Common myeloid progenitor, CD34-positive (primary cell): ENCODE measurements around the gene CUX1.

Experiments
- CTCF ChIA-PET: fragments of 350-600 bp; sonication (Branson Sonifier 250); formaldehyde crosslinking; loops from one replicate; lab custom pipeline; 2021; ENCODE audit warnings: antibody characterized with exemption; lab: Charles Lee
- POLR2A ChIA-PET: fragments of 350-600 bp; sonication (Branson Sonifier 250); formaldehyde crosslinking; loops from one replicate; lab custom pipeline; 2021; ENCODE audit warnings: antibody characterized with exemption; lab: Charles Lee
- DNase-seq, 3 donors: peaks; one replicate each; pipeline versions ENCODE4 v3.0.0 to v3.0.0-alpha.2; 2013
- H3K27ac ChIP-seq, 2 experiments: 1 replicate in 1 of 2; 2 replicates in 1 of 2; pipeline ENCODE4 v1.7.0; 2013; ENCODE audit warnings: inconsistent platforms in 2 of 2, low read length in 2 of 2, mild to moderate bottlenecking in 2 of 2, low read depth in 1 of 2, moderate library complexity in 1 of 2; ENCODE audit not compliant: severe bottlenecking in 2 of 2, insufficient read depth in 1 of 2, poor library complexity in 1 of 2
- H3K27me3 ChIP-seq, 5 experiments: replicated peaks in 2 of 5; 1 replicate in 3 of 5; 2 replicates in 2 of 5; pipeline versions ENCODE4 v1.6.1 to v1.7.0; 2013; ENCODE audit warnings: low read length in 4 of 5, mild to moderate bottlenecking in 2 of 5, moderate library complexity in 2 of 5, inconsistent platforms in 1 of 5; ENCODE audit not compliant: insufficient read depth in 5 of 5, control insufficient read depth in 4 of 5
- H3K36me3 ChIP-seq, 4 experiments: 1 replicate in 2 of 4; 2 replicates in 2 of 4; pipeline versions ENCODE4 v1.6.1 to v1.7.0; 2013; ENCODE audit warnings: low read length in 3 of 4, control low read depth in 1 of 4, mild to moderate bottlenecking in 1 of 4; ENCODE audit not compliant: control insufficient read depth in 4 of 4, insufficient read depth in 4 of 4
- H3K4me1 ChIP-seq, 4 experiments: 1 replicate in 3 of 4; 2 replicates in 1 of 4; pipeline versions ENCODE4 v1.6.1 to v1.7.1; 2013; ENCODE audit warnings: low read length in 3 of 4, mild to moderate bottlenecking in 3 of 4, control low read depth in 1 of 4, inconsistent platforms in 1 of 4, moderate library complexity in 1 of 4; ENCODE audit not compliant: control insufficient read depth in 4 of 4, insufficient read depth in 4 of 4; ENCODE audit errors: control extremely low read depth in 1 of 4
- H3K4me3 ChIP-seq, 7 experiments: 1 replicate in 4 of 7; 2 replicates in 3 of 7; pipeline versions ENCODE4 v1.5.1 to v1.7.0; 2013; ENCODE audit warnings: mild to moderate bottlenecking in 7 of 7, low read length in 6 of 7, moderate library complexity in 6 of 7, inconsistent platforms in 2 of 7, low read depth in 2 of 7, control low read depth in 1 of 7; ENCODE audit not compliant: insufficient read depth in 4 of 7, control insufficient read depth in 1 of 7; ENCODE audit errors: extremely low read depth in 1 of 7
- H3K9me3 ChIP-seq, 5 experiments: 1 replicate in 4 of 5; 2 replicates in 1 of 5; pipeline versions ENCODE4 v1.6.1 to v1.7.1; 2013; ENCODE audit warnings: low read length in 4 of 5, mild to moderate bottlenecking in 2 of 5, inconsistent platforms in 1 of 5, low read depth in 1 of 5, moderate library complexity in 1 of 5; ENCODE audit not compliant: control insufficient read depth in 4 of 5, insufficient read depth in 2 of 5; ENCODE audit errors: control extremely low read depth in 1 of 5
- WGBS: methylation state at CpG from one replicate; pipeline ENCODE4 v1.1.5; 2013; ENCODE audit not compliant: insufficient coverage; 5-methylcytosine and 5-hydroxymethylcytosine counted together

The CUX1 gene

GRCh38 chr7:102081244-102081627 lies 263.8 kb downstream of the CUX1 start:
- Histone ChIP-seq H3K9me3 (peaks cover 0 to 10% (median 3%) of the 10 kb centered on the region in 5 experiments), H3K4me3 (peak overlapping the region in 1 of 7 experiments; percentile 22), H3K27ac (peak overlapping the region; percentile 46 to 80), H3K27me3 (no peaks in the 10 kb centered on the region), H3K4me1 (peaks cover 0 to 32% (median 19%) of the 10 kb centered on the region in 4 experiments), H3K36me3 (peaks cover 0 to 23% (median 6%) of the 10 kb centered on the region in 4 experiments)
- DNase-seq = peak in 2 of 3 donors; percentile 28 to 62
- 74% methylated on average over 9 of the region's 9 CpGs for WGBS
- ChIA-PET CTCF (no interaction called here), POLR2A (no interaction called here)

DNA sequence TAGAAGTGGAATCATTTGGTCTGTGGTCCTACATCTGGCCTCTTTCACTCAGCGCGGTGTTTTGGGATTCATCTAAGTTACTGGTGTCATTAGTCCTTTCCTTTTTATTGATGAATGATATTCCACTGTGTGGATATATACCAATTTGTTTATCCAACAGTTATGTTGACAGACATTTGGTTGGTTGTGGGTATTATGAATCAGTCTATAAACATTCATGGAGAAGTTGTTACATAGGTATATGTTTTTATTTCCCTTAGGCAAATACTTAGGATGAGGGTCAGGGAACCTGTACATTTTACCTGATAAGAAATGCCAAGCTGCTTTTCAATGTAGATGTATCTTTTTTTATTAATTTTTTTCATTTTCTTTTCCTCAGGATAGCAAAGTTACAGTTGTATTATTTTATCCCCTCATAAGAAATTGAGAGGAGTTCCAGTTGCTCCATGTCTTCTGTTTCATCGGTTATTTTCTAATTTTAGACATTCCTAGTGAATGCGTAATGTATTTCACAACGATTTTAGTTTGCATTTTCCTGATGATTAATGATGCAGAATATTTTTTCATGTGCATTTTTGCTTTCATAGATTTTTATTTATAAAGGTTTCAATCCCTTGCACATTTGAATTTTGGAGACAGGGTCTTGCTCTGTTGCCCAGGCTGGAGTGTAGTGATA lies 265.4 kb downstream of the CUX1 start:
- Histone ChIP-seq H3K36me3 (peaks cover 0 to 23% (median 6%) of the 10 kb centered on the region in 4 experiments), H3K27me3 (no peaks in the 10 kb centered on the region), H3K9me3 (peaks cover 0 to 11% (median 4%) of the 10 kb centered on the region in 5 experiments), H3K27ac (no peak overlapping the region), H3K4me3 (no peak overlapping the region), H3K4me1 (peaks cover 0 to 23% (median 11%) of the 10 kb centered on the region in 4 experiments)
- WGBS = 100% methylated on average over 1 of the region's 5 CpGs
- no peak for DNase-seq
- CTCF ChIA-PET = no interaction called here
- POLR2A ChIA-PET = no interaction called here

DNA sequence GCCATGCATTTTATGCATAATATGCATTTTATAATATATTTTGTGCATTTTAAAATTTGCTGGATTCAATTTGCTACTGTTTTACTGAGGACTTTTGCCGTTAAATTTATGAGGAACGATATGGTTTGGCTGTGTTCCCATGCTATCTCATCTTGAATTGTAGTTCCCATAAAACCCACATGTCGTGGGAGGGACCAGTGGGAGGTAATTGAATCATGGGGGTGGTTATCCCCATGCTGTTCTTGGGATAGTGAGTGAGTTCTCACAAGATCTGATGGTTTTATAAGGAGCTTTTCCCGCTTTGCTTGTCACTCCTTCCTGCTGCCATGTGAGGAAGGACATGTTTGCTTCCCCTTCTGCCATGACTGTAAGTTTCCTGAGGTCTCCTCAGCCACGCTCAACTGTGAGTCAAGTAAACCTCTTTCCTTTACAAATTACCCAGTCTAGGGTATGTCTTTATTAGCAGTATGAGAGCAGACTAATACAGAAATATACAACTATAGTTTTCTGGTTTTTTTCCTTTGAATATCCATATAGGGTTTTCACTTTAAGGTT lies 267.9 kb downstream of the CUX1 start:
- no peaks in the 10 kb centered on the region for H3K27me3 ChIP-seq
- H3K4me1 ChIP-seq = peaks cover 0 to 11% (median 2%) of the 10 kb centered on the region in 4 experiments
- ChIA-PET CTCF (no interaction called here), POLR2A (no interaction called here)
- H3K9me3 ChIP-seq = peaks cover 3 to 26% (median 11%) of the 10 kb centered on the region in 5 experiments
- DNase-seq = peak in 2 of 3 donors; percentile 59 to 63
- H3K27ac ChIP-seq = no peak overlapping the region
- H3K4me3 ChIP-seq = no peak overlapping the region
- peaks cover 5 to 24% (median 13%) of the 10 kb centered on the region in 4 experiments for H3K36me3 ChIP-seq
- 57% methylated on average over 3 of the region's 5 CpGs for WGBS

DNA sequence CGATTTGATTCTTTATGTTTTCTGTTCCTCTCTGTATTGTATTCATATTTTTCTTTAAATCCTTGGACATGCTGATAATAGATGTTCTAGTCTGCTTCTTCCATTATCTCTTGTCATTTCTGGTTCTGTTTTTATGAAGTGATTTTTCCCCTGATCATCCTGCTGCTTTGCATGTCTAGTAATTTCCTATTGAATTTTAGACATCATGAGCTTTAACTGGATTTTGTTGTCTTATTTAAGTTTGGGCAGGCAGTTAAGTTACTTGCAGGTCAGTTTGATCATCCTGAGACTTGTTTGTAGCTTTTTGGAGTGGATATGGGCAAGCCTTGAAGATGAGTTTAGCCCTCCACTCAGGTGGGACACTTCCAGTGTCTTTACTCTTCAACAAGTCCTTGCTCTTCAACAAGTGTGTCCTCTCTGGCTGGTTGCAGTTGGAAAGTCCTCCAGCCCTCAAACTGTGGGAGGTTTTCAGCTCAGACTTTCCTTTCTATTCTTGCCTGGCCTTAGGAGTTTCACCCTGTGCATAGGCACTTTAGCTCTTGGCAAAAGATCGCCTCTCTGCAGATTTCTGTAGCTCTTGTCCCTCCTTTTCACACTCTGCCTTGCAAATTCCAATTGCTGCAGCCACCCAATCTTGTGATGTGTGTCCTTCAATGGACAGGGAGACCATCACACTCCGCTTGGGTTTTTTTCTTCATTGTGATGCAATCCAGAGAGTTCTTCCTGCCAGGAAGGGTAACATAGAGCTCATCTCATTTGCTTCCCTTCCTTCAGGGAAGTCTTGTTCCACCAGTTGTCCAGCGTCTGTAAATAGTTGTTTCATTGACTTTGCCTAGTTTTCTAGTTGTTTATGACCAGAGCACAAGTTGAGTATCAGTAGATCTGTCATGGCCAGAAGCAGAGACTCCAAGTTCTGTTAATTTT lies 272.0 kb downstream of the CUX1 start:
- peak in 1 of 3 donors; percentile 13 for DNase-seq
- Histone ChIP-seq H3K4me3 (no peak overlapping the region), H3K27ac (no peak overlapping the region), H3K9me3 (peaks cover 3 to 26% (median 11%) of the 10 kb centered on the region in 5 experiments), H3K27me3 (no peaks in the 10 kb centered on the region), H3K4me1 (no peaks in the 10 kb centered on the region), H3K36me3 (peaks cover 5 to 12% (median 10%) of the 10 kb centered on the region in 4 experiments)
- 96% methylated on average over 3 of the region's 4 CpGs for whole genome bisulfite sequencing
- POLR2A ChIA-PET = no interaction called here
- CTCF ChIA-PET = interaction anchor here (0.8 kb wide), 1 partner anchor 17 kb away, joined by 3 read pairs; no protein-coding TSS in a partner anchor

DNA sequence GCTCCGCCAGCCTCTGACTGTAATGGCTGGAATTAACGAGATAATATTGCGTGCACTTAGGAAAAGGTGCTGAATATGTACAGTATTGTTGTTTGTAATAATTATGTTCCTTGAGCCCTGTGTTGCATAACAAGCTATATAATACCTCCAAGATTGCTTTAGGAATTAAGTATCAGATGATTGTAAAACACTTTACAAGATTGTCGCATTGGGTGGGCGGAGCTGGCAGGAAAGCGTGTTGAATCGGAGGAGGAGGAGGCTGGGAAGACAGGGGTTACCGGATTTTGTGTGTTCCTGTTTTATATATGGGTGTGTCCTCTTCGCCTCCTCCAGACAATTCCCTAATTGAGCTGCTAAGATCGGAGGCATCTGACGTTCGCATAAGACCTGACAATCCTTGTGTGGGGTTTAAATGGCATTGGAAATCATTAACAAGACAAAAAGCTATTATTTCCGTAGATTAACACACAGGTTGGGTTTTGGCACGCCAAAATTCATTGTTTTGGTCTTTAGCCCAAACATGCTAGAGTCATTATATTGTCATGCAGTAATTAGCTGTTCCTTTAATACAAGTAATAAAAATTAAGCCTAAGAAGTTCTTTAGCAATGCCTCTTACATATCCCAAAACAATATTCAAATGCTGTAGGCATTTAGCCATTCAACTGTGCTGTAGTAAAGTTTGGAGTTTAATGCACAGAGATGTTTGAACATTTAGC lies 276.3 kb downstream of the CUX1 start:
- 88% methylated on average over 4 of the region's 14 CpGs for WGBS
- ChIA-PET CTCF (no interaction called here), POLR2A (no interaction called here)
- no peak for DNase-seq
- peaks cover 3 to 9% (median 7%) of the 10 kb centered on the region in 5 experiments for H3K9me3 ChIP-seq
- H3K27ac ChIP-seq = no peak overlapping the region
- H3K27me3 ChIP-seq = no peaks in the 10 kb centered on the region
- H3K36me3 ChIP-seq = peaks cover 10 to 23% (median 19%) of the 10 kb centered on the region in 4 experiments
- no peaks in the 10 kb centered on the region for H3K4me1 ChIP-seq
- H3K4me3 ChIP-seq = no peak overlapping the region

- ChIA-PET POLR2A (no interaction called here), CTCF (no interaction called here)
- Histone ChIP-seq H3K4me1 (no peaks in the 10 kb centered on the region), H3K36me3 (peaks cover 12 to 27% (median 24%) of the 10 kb centered on the region in 4 experiments), H3K4me3 (no peak overlapping the region), H3K27me3 (no peaks in the 10 kb centered on the region), H3K27ac (no peak overlapping the region), H3K9me3 (peaks cover 2 to 6% (median 3%) of the 10 kb centered on the region in 5 experiments)
- 100% methylated on average over 2 of the region's 4 CpGs for WGBS
- DNase-seq = no peak
Observed at GRCh38 chr7:102094316-102094650, 276.9 kb downstream of the CUX1 start.
